Measurements from ENCODE around the gene CABLES2.

CABLES2 gene

GRCh38 chr20:62407221-62407992 lies at the start of gene CABLES2:
Gene CABLES2, minus strand, starts transcription at chr20:62407285. Its CDS starts 9 bp downstream, at chr20:62407276.
- Histone ChIP-seq H3K9me3 (ENCODE audit: control insufficient read depth, low read depth, low read length) (no peaks in the 10 kb centered on the region), H3K36me3 (ENCODE audit: control insufficient read depth, low read depth, low read length) (no peaks in the 10 kb centered on the region), H3K4me3 (ENCODE audit: low read length) (peak within 1 kb of the TSS; percentile 63), H3K27ac (ENCODE audit: low read length) (no peak within 1 kb of the TSS), H3K9ac (ENCODE audit: low read length) (no peak within 1 kb of the TSS), H3K4me1 (ENCODE audit: control insufficient read depth, low read depth, low read length) (peaks cover 9% of the 10 kb centered on the region), H3K27me3 (ENCODE audit: control insufficient read depth, insufficient read depth, low read length) (peaks cover 21% of the 10 kb centered on the region)

GRCh38 chr20:62455929-62456328 lies 48.8 kb upstream of the CABLES2 start:
- Histone ChIP-seq H3K9ac (ENCODE audit: low read length) (no peak overlapping the region), H3K9me3 (ENCODE audit: control insufficient read depth, low read depth, low read length) (no peaks in the 10 kb centered on the region), H3K27ac (ENCODE audit: low read length) (no peak overlapping the region), H3K27me3 (ENCODE audit: control insufficient read depth, insufficient read depth, low read length) (no peaks in the 10 kb centered on the region), H3K36me3 (ENCODE audit: control insufficient read depth, low read depth, low read length) (no peaks in the 10 kb centered on the region), H3K4me1 (ENCODE audit: control insufficient read depth, low read depth, low read length) (no peaks in the 10 kb centered on the region), H3K4me3 (ENCODE audit: low read length) (no peak overlapping the region)

GRCh38 chr20:62454904-62455636 lies 48.0 kb upstream of the CABLES2 start:
- Histone ChIP-seq H3K9ac (ENCODE audit: low read length) (no peak overlapping the region), H3K27me3 (ENCODE audit: control insufficient read depth, insufficient read depth, low read length) (no peaks in the 10 kb centered on the region)

GRCh38 chr20:62453186-62453808 lies 46.2 kb upstream of the CABLES2 start:
- Histone ChIP-seq H3K27me3 (ENCODE audit: control insufficient read depth, insufficient read depth, low read length) (no peaks in the 10 kb centered on the region), H3K27ac (ENCODE audit: low read length) (no peak overlapping the region), H3K36me3 (ENCODE audit: control insufficient read depth, low read depth, low read length) (no peaks in the 10 kb centered on the region), H3K4me3 (ENCODE audit: low read length) (no peak overlapping the region), H3K9ac (ENCODE audit: low read length) (no peak overlapping the region), H3K4me1 (ENCODE audit: control insufficient read depth, low read depth, low read length) (no peaks in the 10 kb centered on the region), H3K9me3 (ENCODE audit: control insufficient read depth, low read depth, low read length) (no peaks in the 10 kb centered on the region)

More at GRCh38 chr20:62454904-62455636, 48.0 kb upstream of the CABLES2 start:
- Histone ChIP-seq H3K9me3 (ENCODE audit: control insufficient read depth, low read depth, low read length) (no peaks in the 10 kb centered on the region), H3K4me3 (ENCODE audit: low read length) (no peak overlapping the region), H3K4me1 (ENCODE audit: control insufficient read depth, low read depth, low read length) (no peaks in the 10 kb centered on the region), H3K36me3 (ENCODE audit: control insufficient read depth, low read depth, low read length) (no peaks in the 10 kb centered on the region), H3K27ac (ENCODE audit: low read length) (no peak overlapping the region)

GRCh38 chr20:62452475-62453095 lies 45.5 kb upstream of the CABLES2 start:
- Histone ChIP-seq H3K27me3 (ENCODE audit: control insufficient read depth, insufficient read depth, low read length) (no peaks in the 10 kb centered on the region), H3K9ac (ENCODE audit: low read length) (no peak overlapping the region)

GRCh38 chr20:62451970-62452369 lies 44.9 kb upstream of the CABLES2 start:
- H3K4me1 ChIP-seq (ENCODE audit: control insufficient read depth, low read depth, low read length), result no peaks in the 10 kb centered on the region
- no peaks in the 10 kb centered on the region for H3K36me3 ChIP-seq (ENCODE audit: control insufficient read depth, low read depth, low read length)
- H3K4me3 ChIP-seq (ENCODE audit: low read length), result no peak overlapping the region
- no peak overlapping the region for H3K27ac ChIP-seq (ENCODE audit: low read length)
- no peaks in the 10 kb centered on the region for H3K27me3 ChIP-seq (ENCODE audit: control insufficient read depth, insufficient read depth, low read length)
- no peak overlapping the region for H3K9ac ChIP-seq (ENCODE audit: low read length)
- no peaks in the 10 kb centered on the region for H3K9me3 ChIP-seq (ENCODE audit: control insufficient read depth, low read depth, low read length)

More at GRCh38 chr20:62452475-62453095, 45.5 kb upstream of the CABLES2 start:
- H3K36me3 ChIP-seq (ENCODE audit: control insufficient read depth, low read depth, low read length), result no peaks in the 10 kb centered on the region
- no peaks in the 10 kb centered on the region for H3K9me3 ChIP-seq (ENCODE audit: control insufficient read depth, low read depth, low read length)
- no peaks in the 10 kb centered on the region for H3K4me1 ChIP-seq (ENCODE audit: control insufficient read depth, low read depth, low read length)
- H3K4me3 ChIP-seq (ENCODE audit: low read length), result no peak overlapping the region
- no peak overlapping the region for H3K27ac ChIP-seq (ENCODE audit: low read length)

- H3K4me3 ChIP-seq (ENCODE audit: low read length), result no peak overlapping the region
- H3K27me3 ChIP-seq (ENCODE audit: control insufficient read depth, insufficient read depth, low read length), result no peaks in the 10 kb centered on the region
- H3K27ac ChIP-seq (ENCODE audit: low read length), result no peak overlapping the region
- no peak overlapping the region for H3K9ac ChIP-seq (ENCODE audit: low read length)
- H3K9me3 ChIP-seq (ENCODE audit: control insufficient read depth, low read depth, low read length), result no peaks in the 10 kb centered on the region
- no peaks in the 10 kb centered on the region for H3K36me3 ChIP-seq (ENCODE audit: control insufficient read depth, low read depth, low read length)
- no peaks in the 10 kb centered on the region for H3K4me1 ChIP-seq (ENCODE audit: control insufficient read depth, low read depth, low read length)
These were observed 44.2 kb upstream of the CABLES2 start for GRCh38 chr20:62451156-62451767.

GRCh38 chr20:62449951-62450691 lies 43.0 kb upstream of the CABLES2 start:
- no peaks in the 10 kb centered on the region for H3K36me3 ChIP-seq (ENCODE audit: control insufficient read depth, low read depth, low read length)
- H3K9me3 ChIP-seq (ENCODE audit: control insufficient read depth, low read depth, low read length), result no peaks in the 10 kb centered on the region
- no peak overlapping the region for H3K27ac ChIP-seq (ENCODE audit: low read length)
- H3K4me3 ChIP-seq (ENCODE audit: low read length), result no peak overlapping the region
- H3K27me3 ChIP-seq (ENCODE audit: control insufficient read depth, insufficient read depth, low read length), result no peaks in the 10 kb centered on the region
- H3K9ac ChIP-seq (ENCODE audit: low read length), result no peak overlapping the region
- H3K4me1 ChIP-seq (ENCODE audit: control insufficient read depth, low read depth, low read length), result no peaks in the 10 kb centered on the region

GRCh38 chr20:62448788-62449187 lies 41.7 kb upstream of the CABLES2 start:
- H3K9me3 ChIP-seq (ENCODE audit: control insufficient read depth, low read depth, low read length), result no peaks in the 10 kb centered on the region
- no peak overlapping the region for H3K9ac ChIP-seq (ENCODE audit: low read length)
- no peaks in the 10 kb centered on the region for H3K27me3 ChIP-seq (ENCODE audit: control insufficient read depth, insufficient read depth, low read length)
- no peak overlapping the region for H3K27ac ChIP-seq (ENCODE audit: low read length)
- no peaks in the 10 kb centered on the region for H3K36me3 ChIP-seq (ENCODE audit: control insufficient read depth, low read depth, low read length)
- H3K4me3 ChIP-seq (ENCODE audit: low read length), result no peak overlapping the region
- no peaks in the 10 kb centered on the region for H3K4me1 ChIP-seq (ENCODE audit: control insufficient read depth, low read depth, low read length)

GRCh38 chr20:62448038-62448437 lies 41.0 kb upstream of the CABLES2 start:
- no peaks in the 10 kb centered on the region for H3K9me3 ChIP-seq (ENCODE audit: control insufficient read depth, low read depth, low read length)
- H3K36me3 ChIP-seq (ENCODE audit: control insufficient read depth, low read depth, low read length), result no peaks in the 10 kb centered on the region
- no peak overlapping the region for H3K9ac ChIP-seq (ENCODE audit: low read length)
- no peak overlapping the region for H3K4me3 ChIP-seq (ENCODE audit: low read length)
- H3K27me3 ChIP-seq (ENCODE audit: control insufficient read depth, insufficient read depth, low read length), result no peaks in the 10 kb centered on the region
- H3K27ac ChIP-seq (ENCODE audit: low read length), result no peak overlapping the region
- no peaks in the 10 kb centered on the region for H3K4me1 ChIP-seq (ENCODE audit: control insufficient read depth, low read depth, low read length)
